ENCODE measurements around the gene CSRP1. TPM values are rescaled to one million over a fixed set of nuclear protein-coding genes. Genes with fewer than 3 reads are reported as not detected.

CSRP1 gene
- polyA plus RNA-seq, 1 donor from 2014 or later: 4.2 TPM

GRCh38 chr1:201468501-201468843 lies 38.5 kb downstream of the CSRP1 start:
- Histone ChIP-seq H3K9me3 (ENCODE audit: low read length) (no peaks in the 10 kb centered on the region), H3K4me3 (ENCODE audit: low read length) (peak overlapping the region; percentile 94), H3K79me2 (replicated peaks; ENCODE audit: insufficient read depth, low read length) (peaks cover 10% of the 10 kb centered on the region), H3K4me2 (ENCODE audit: low read length) (peak overlapping the region; percentile 98), H4K20me1 (ENCODE audit: insufficient read depth) (no peaks in the 10 kb centered on the region), H3F3A (ENCODE audit: insufficient read depth, low read length, poor library complexity, severe bottlenecking) (no peaks in the 10 kb centered on the region), H3K27ac (ENCODE audit: low read length) (peak overlapping the region; percentile 77), H3K9me2 (ENCODE audit: insufficient read depth, low read length) (no peaks in the 10 kb centered on the region), H3K27me3 (ENCODE audit: insufficient read depth, low read depth, low read length) (no peaks in the 10 kb centered on the region), H2AFZ (ENCODE audit: low read depth, low read length) (peak overlapping the region; percentile 60), H3K9ac (ENCODE audit: low read length) (peak overlapping the region; percentile 89), H3K36me3 (ENCODE audit: insufficient read depth, low read length) (no peaks in the 10 kb centered on the region)
- TF ChIP-seq TAF1 (IDR thresholded peaks at IDR 0.05; ENCODE audit: low read depth) (no peak), SMC3 (conservative IDR thresholded peaks at IDR 0.05; ENCODE audit: poor library complexity) (no peak), REST (IDR thresholded peaks at IDR 0.05; ENCODE audit: borderline replicate concordance) (no peak), CTCF (IDR thresholded peaks at IDR 0.05; ENCODE audit: poor library complexity, severe bottlenecking) (no peak), EP300 (conservative IDR thresholded peaks at IDR 0.05; ENCODE audit: poor library complexity, severe bottlenecking) (no peak), MXI1 (conservative IDR thresholded peaks at IDR 0.05; ENCODE audit: poor library complexity, severe bottlenecking) (no peak), EZH2 (IDR thresholded peaks at IDR 0.05; ENCODE audit: borderline replicate concordance, insufficient read depth, low read length, poor library complexity, severe bottlenecking) (no peak), RAD21 (conservative IDR thresholded peaks at IDR 0.05) (no peak), POLR2AphosphoS5 (IDR thresholded peaks at IDR 0.05) (no peak)

- H3K4me2 ChIP-seq (ENCODE audit: low read length): no peak overlapping the region
- H3K27ac ChIP-seq (ENCODE audit: low read length): no peak overlapping the region
- H4K20me1 ChIP-seq (ENCODE audit: insufficient read depth): no peaks in the 10 kb centered on the region
- H3K36me3 ChIP-seq (ENCODE audit: insufficient read depth, low read length): no peaks in the 10 kb centered on the region
- peak overlapping the region; percentile 94 for H3K4me3 ChIP-seq (ENCODE audit: low read length)
- H3K9ac ChIP-seq (ENCODE audit: low read length): no peak overlapping the region
- no peak overlapping the region for H2AFZ ChIP-seq (ENCODE audit: low read depth, low read length)
- TF ChIP-seq POLR2AphosphoS5 (IDR thresholded peaks at IDR 0.05): no peak
- TF ChIP-seq REST (IDR thresholded peaks at IDR 0.05; ENCODE audit: borderline replicate concordance): no peak
- no peak for TF ChIP-seq EP300 (conservative IDR thresholded peaks at IDR 0.05; ENCODE audit: poor library complexity, severe bottlenecking)
- no peak for TF ChIP-seq RAD21 (conservative IDR thresholded peaks at IDR 0.05)
- TF ChIP-seq MXI1 (conservative IDR thresholded peaks at IDR 0.05; ENCODE audit: poor library complexity, severe bottlenecking): no peak
- no peak for TF ChIP-seq TAF1 (IDR thresholded peaks at IDR 0.05; ENCODE audit: low read depth)
- no peak for TF ChIP-seq CTCF (IDR thresholded peaks at IDR 0.05; ENCODE audit: poor library complexity, severe bottlenecking)
- TF ChIP-seq EZH2 (IDR thresholded peaks at IDR 0.05; ENCODE audit: borderline replicate concordance, insufficient read depth, low read length, poor library complexity, severe bottlenecking): no peak
- no peak for TF ChIP-seq SMC3 (conservative IDR thresholded peaks at IDR 0.05; ENCODE audit: poor library complexity)
- no peaks in the 10 kb centered on the region for H3K9me3 ChIP-seq (ENCODE audit: low read length)
- no peaks in the 10 kb centered on the region for H3F3A ChIP-seq (ENCODE audit: insufficient read depth, low read length, poor library complexity, severe bottlenecking)
- peaks cover 10% of the 10 kb centered on the region for H3K79me2 ChIP-seq (replicated peaks; ENCODE audit: insufficient read depth, low read length)
- no peaks in the 10 kb centered on the region for H3K27me3 ChIP-seq (ENCODE audit: insufficient read depth, low read depth, low read length)
- H3K9me2 ChIP-seq (ENCODE audit: insufficient read depth, low read length): no peaks in the 10 kb centered on the region
Measured at GRCh38 chr1:201466492-201466891, 40.4 kb downstream of the CSRP1 start.
